Vein endothelial cell (primary cell): ENCODE data around the gene HLA-DQA2. TPM values are rescaled to one million over a fixed set of nuclear protein-coding genes. Genes with fewer than 3 reads are reported as not detected.

Source experiments
- small RNA-seq: library from RNA; depleted of rRNA; stranded (forward); fragments of <200 nt; gene quantifications from one replicate; pipeline ENCODE3, GENCODE V24; 2012
- total RNA-seq: library from RNA; depleted of rRNA; stranded (reverse); fragments of >200 nt; gene quantifications from 2 replicates; pipeline ENCODE4 v1.2.3, GENCODE V29; 2012

HLA-DQA2 gene
- total RNA-seq, result 0.19 TPM in 1 of 2 replicates, not detected in the other

GRCh38 chr6:32741031-32741960 lies at the start of gene HLA-DQA2:
HLA-DQA2 (plus strand) TSS chr6:32741391; CDS start chr6:32741444, 53 bp downstream.

DNA sequence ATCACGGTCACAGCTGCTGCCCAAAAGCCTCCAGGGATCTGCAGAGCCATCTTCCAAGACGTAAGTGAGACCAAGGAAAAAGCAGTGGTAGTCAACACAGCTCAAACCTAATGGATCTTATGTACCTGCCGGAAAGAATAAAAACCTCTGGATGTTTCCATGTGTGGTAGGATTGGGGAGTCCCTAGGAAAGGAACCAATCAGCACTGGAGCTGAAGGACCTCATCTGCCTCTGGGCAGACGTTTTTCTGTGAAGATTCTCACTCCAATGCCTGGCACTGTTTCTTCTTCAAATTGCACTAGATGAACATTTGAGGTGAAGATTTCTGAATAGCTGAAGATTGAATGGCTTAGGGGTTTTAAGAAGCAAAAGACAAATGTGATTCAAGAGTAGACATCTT lies 22.2 kb downstream of the HLA-DQA2 start, which contains the start of gene HLA-DQB2:
TSS of gene HLA-DQB2 (minus strand) at position 112 of the 400 bp plus-strand sequence. CDS start at position 50, 62 bp downstream.

Small RNAs within 50 kb of the gene (small RNA-seq; reads per million reads assigned to genes)
- not detected for gene MIR3135B

Other genes starting within 250 kb of the HLA-DQA2 start
- gene HLA-DRB5, start 211.1 kb upstream of the HLA-DQA2 start, total RNA-seq, result 0.33 TPM in 1 of 2 replicates, not detected in the other
- gene HLA-DRB1, start 151.5 kb upstream of the HLA-DQA2 start, total RNA-seq, result 0.10 and 1.3 TPM in 2 replicates
- gene HLA-DQA1, start 104.0 kb upstream of the HLA-DQA2 start, total RNA-seq, result not detected in 2 replicates
- not detected in 2 replicates for gene HLA-DQB1, start 74.7 kb upstream of the HLA-DQA2 start, total RNA-seq
- not detected in 2 replicates for gene HLA-DQB2, start 22.1 kb downstream of the HLA-DQA2 start, total RNA-seq
- gene HLA-DOB, start 75.6 kb downstream of the HLA-DQA2 start, total RNA-seq, result under 0.01 and 0.19 TPM in 2 replicates
- gene TAP2, start 97.3 kb downstream of the HLA-DQA2 start, total RNA-seq, result 18.3 and 21.6 TPM in 2 replicates
- gene PSMB8, start 102.7 kb downstream of the HLA-DQA2 start, total RNA-seq, result 32.2 and 34.3 TPM in 2 replicates
- gene TAP1, start 112.3 kb downstream of the HLA-DQA2 start, total RNA-seq, result 25.5 and 29.3 TPM in 2 replicates
- gene PSMB9, start 112.8 kb downstream of the HLA-DQA2 start, total RNA-seq, result 2.9 and 3.9 TPM in 2 replicates
- 0.96 and 1.3 TPM in 2 replicates for gene HLA-DMB, start 199.6 kb downstream of the HLA-DQA2 start, total RNA-seq
- 0.48 and 2.0 TPM in 2 replicates for gene HLA-DMA, start 211.7 kb downstream of the HLA-DQA2 start, total RNA-seq
- 128 and 139 TPM in 2 replicates for gene BRD2, start 227.2 kb downstream of the HLA-DQA2 start, total RNA-seq